HEK293 (cell line): ENCODE measurements around the gene CASP8AP2.

Experiments
- GFI1B ChIP-seq: fragments of 450-650 bp; formaldehyde crosslinking; IDR thresholded peaks from 2 replicates; pipeline ENCODE4 v1.5.1; 2016; ENCODE audit warnings: missing biosample characterization, missing genetic modification characterization
- KLF8 ChIP-seq: fragments of 450-650 bp; formaldehyde crosslinking; IDR thresholded peaks from 2 replicates; pipeline ENCODE4 v1.5.1; 2016; ENCODE audit warnings: missing biosample characterization, missing genetic modification characterization
- MYNN ChIP-seq: fragments of 450-650 bp; formaldehyde crosslinking; IDR thresholded peaks from 2 replicates; pipeline ENCODE4 v1.5.1; 2016; ENCODE audit warnings: missing biosample characterization, missing genetic modification characterization, borderline replicate concordance
- OSR2 ChIP-seq: fragments of 450-650 bp; formaldehyde crosslinking; IDR thresholded peaks from 2 replicates; pipeline ENCODE4 v1.5.1; 2016; ENCODE audit warnings: missing biosample characterization, missing genetic modification characterization
- OVOL3 ChIP-seq: fragments of 450-650 bp; formaldehyde crosslinking; IDR thresholded peaks from 2 replicates; pipeline ENCODE4 v1.5.1; 2016; ENCODE audit warnings: missing biosample characterization, missing genetic modification characterization
- PRDM1 ChIP-seq: fragments of 450-650 bp; formaldehyde crosslinking; IDR thresholded peaks from 2 replicates; pipeline ENCODE4; 2016; ENCODE audit warnings: missing biosample characterization, missing genetic modification characterization
- SETDB1 ChIP-seq: IDR thresholded peaks from one replicate; pipeline ENCODE4 v1.6.1; 2017; ENCODE audit warnings: mild to moderate bottlenecking, low read length, moderate library complexity, mixed read lengths; ENCODE audit not compliant: insufficient read length
- WT1 ChIP-seq: fragments of 450-650 bp; formaldehyde crosslinking; IDR thresholded peaks from 2 replicates; pipeline ENCODE4 v1.5.1; 2016; ENCODE audit warnings: missing biosample characterization, missing genetic modification characterization
- ZBTB17 ChIP-seq: fragments of 450-650 bp; formaldehyde crosslinking; IDR thresholded peaks from 2 replicates; pipeline ENCODE4 v1.5.1; 2016; ENCODE audit warnings: missing biosample characterization, missing genetic modification characterization
- ZBTB26 ChIP-seq: fragments of 450-650 bp; formaldehyde crosslinking; optimal IDR thresholded peaks from 2 replicates; pipeline ENCODE3; 2016; ENCODE audit warnings: missing biosample characterization, mild to moderate bottlenecking, missing genetic modification characterization
- ZBTB48 ChIP-seq: fragments of 450-650 bp; formaldehyde crosslinking; IDR thresholded peaks from 2 replicates; pipeline ENCODE4 v1.5.1; 2016; ENCODE audit warnings: missing biosample characterization, missing genetic modification characterization
- ZBTB7A ChIP-seq: fragments of 450-650 bp; formaldehyde crosslinking; IDR thresholded peaks from 2 replicates; pipeline ENCODE4 v1.5.1; 2016; ENCODE audit warnings: low read depth, missing biosample characterization, missing genetic modification characterization
- ZEB2 ChIP-seq: fragments of 450-650 bp; formaldehyde crosslinking; IDR thresholded peaks from 2 replicates; pipeline ENCODE4 v1.5.1; 2016; ENCODE audit warnings: missing biosample characterization, missing genetic modification characterization
- ZNF140 ChIP-seq: fragments of 450-650 bp; formaldehyde crosslinking; IDR thresholded peaks from 2 replicates; pipeline ENCODE4 v1.5.1; 2016; ENCODE audit warnings: missing biosample characterization, missing genetic modification characterization
- ZNF214 ChIP-seq: fragments of 450-650 bp; formaldehyde crosslinking; IDR thresholded peaks from 2 replicates; pipeline ENCODE4 v1.5.1; 2017; ENCODE audit warnings: missing biosample characterization, mild to moderate bottlenecking, missing genetic modification characterization, borderline replicate concordance
- ZNF37A ChIP-seq: fragments of 450-650 bp; IDR thresholded peaks from 2 replicates; pipeline ENCODE4 v1.5.1; 2018; ENCODE audit warnings: missing biosample characterization, missing genetic modification characterization
- ZNF391 ChIP-seq: fragments of 450-650 bp; formaldehyde crosslinking; IDR thresholded peaks from 2 replicates; pipeline ENCODE4 v1.5.1; 2016; ENCODE audit warnings: low read depth, missing biosample characterization, missing genetic modification characterization, borderline replicate concordance
- ZNF423 ChIP-seq: fragments of 450-650 bp; formaldehyde crosslinking; IDR thresholded peaks from 2 replicates; pipeline ENCODE4 v1.5.1; 2016; ENCODE audit warnings: missing biosample characterization, missing genetic modification characterization
- ZNF585B ChIP-seq: fragments of 450-650 bp; formaldehyde crosslinking; IDR thresholded peaks from 2 replicates; pipeline ENCODE4 v1.5.1; 2016; ENCODE audit warnings: missing biosample characterization, missing genetic modification characterization
- ZNF600 ChIP-seq: fragments of 450-650 bp; formaldehyde crosslinking; IDR thresholded peaks from 2 replicates; pipeline ENCODE4 v1.5.1; 2016; ENCODE audit warnings: missing biosample characterization, missing genetic modification characterization
- ZNF623 ChIP-seq: fragments of 450-650 bp; formaldehyde crosslinking; IDR thresholded peaks from 2 replicates; pipeline ENCODE4 v1.5.1; 2016; ENCODE audit warnings: missing biosample characterization, missing genetic modification characterization
- ZNF76 ChIP-seq: fragments of 450-650 bp; formaldehyde crosslinking; IDR thresholded peaks from 2 replicates; pipeline ENCODE4; 2016; ENCODE audit warnings: low read depth, missing biosample characterization, missing genetic modification characterization, borderline replicate concordance
- TF ChIP-seq, protein P1 (sequence below): fragments of 450-650 bp; formaldehyde crosslinking; IDR thresholded peaks from 2 replicates; pipeline ENCODE4 v1.5.1; 2017; ENCODE audit warnings: missing biosample characterization, missing genetic modification characterization
- TF ChIP-seq, protein P2 (sequence below): fragments of 450-650 bp; IDR thresholded peaks from 2 replicates; pipeline ENCODE4 v1.5.1; 2018; ENCODE audit warnings: missing biosample characterization, mild to moderate bottlenecking, missing genetic modification characterization
- TF ChIP-seq, protein P3 (sequence below): fragments of 450-650 bp; formaldehyde crosslinking; IDR thresholded peaks from 2 replicates; pipeline ENCODE4 v1.5.1; 2016; ENCODE audit warnings: missing biosample characterization, missing genetic modification characterization
- TF ChIP-seq, protein P4 (sequence below): fragments of 450-650 bp; formaldehyde crosslinking; IDR thresholded peaks from 2 replicates; pipeline ENCODE4 v1.5.1; 2016; ENCODE audit warnings: missing biosample characterization, missing genetic modification characterization
- TF ChIP-seq, protein P5 (sequence below): fragments of 450-650 bp; formaldehyde crosslinking; IDR thresholded peaks from 2 replicates; pipeline ENCODE4 v1.5.1; 2017; ENCODE audit warnings: missing biosample characterization, missing genetic modification characterization

CASP8AP2 gene

DNA sequence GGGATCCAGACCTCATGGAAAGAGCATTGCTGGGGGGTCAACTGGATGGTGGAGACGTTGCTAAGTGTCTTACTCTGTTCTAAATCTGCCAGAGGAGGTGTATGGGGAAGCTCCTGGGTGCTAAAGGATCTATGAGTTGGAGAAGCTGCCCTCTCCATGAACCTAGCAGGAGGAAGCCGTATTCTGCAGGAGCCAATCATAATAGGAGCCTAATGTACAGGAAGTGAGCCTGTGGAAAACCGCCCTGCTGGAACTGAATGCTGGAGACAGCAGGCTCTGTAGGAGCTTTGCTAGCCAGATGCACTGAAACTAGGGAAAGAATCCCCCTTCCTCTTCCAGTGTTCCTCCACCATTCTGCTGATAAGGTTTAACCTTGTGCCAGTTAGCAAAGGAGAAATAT is 10.9 kb downstream of the CASP8AP2 start (continued):
- TF ChIP-seq, protein P1, sequence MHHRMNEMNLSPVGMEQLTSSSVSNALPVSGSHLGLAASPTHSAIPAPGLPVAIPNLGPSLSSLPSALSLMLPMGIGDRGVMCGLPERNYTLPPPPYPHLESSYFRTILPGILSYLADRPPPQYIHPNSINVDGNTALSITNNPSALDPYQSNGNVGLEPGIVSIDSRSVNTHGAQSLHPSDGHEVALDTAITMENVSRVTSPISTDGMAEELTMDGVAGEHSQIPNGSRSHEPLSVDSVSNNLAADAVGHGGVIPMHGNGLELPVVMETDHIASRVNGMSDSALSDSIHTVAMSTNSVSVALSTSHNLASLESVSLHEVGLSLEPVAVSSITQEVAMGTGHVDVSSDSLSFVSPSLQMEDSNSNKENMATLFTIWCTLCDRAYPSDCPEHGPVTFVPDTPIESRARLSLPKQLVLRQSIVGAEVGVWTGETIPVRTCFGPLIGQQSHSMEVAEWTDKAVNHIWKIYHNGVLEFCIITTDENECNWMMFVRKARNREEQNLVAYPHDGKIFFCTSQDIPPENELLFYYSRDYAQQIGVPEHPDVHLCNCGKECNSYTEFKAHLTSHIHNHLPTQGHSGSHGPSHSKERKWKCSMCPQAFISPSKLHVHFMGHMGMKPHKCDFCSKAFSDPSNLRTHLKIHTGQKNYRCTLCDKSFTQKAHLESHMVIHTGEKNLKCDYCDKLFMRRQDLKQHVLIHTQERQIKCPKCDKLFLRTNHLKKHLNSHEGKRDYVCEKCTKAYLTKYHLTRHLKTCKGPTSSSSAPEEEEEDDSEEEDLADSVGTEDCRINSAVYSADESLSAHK (tag by site-specific recombination), result no peak
- TF ChIP-seq PRDM1 (no peak), ZNF140 (no peak), SETDB1 (no peak), MYNN (tag by site-specific recombination) (no peak), ZEB2 (tag by site-specific recombination) (no peak), ZBTB26 (tag by site-specific recombination) (no peak), OVOL3 (tag by site-specific recombination) (no peak), ZNF623 (tag by site-specific recombination) (no peak), ZNF214 (tag by site-specific recombination) (no peak), ZNF423 (no peak), ZNF37A (no peak), GFI1B (tag by site-specific recombination) (no peak), ZNF391 (tag by site-specific recombination) (no peak), ZNF585B (tag by site-specific recombination) (no peak), KLF8 (tag by site-specific recombination) (no peak), ZBTB7A (no peak), ZNF76 (tag by site-specific recombination) (no peak), ZBTB17 (peak; percentile 71), OSR2 (tag by site-specific recombination) (no peak), ZNF600 (tag by site-specific recombination) (peak; percentile 61; the same call in 1 of the 2 replicates), WT1 (tag by site-specific recombination) (no peak), ZBTB48 (no peak)
- TF ChIP-seq, protein P2, sequence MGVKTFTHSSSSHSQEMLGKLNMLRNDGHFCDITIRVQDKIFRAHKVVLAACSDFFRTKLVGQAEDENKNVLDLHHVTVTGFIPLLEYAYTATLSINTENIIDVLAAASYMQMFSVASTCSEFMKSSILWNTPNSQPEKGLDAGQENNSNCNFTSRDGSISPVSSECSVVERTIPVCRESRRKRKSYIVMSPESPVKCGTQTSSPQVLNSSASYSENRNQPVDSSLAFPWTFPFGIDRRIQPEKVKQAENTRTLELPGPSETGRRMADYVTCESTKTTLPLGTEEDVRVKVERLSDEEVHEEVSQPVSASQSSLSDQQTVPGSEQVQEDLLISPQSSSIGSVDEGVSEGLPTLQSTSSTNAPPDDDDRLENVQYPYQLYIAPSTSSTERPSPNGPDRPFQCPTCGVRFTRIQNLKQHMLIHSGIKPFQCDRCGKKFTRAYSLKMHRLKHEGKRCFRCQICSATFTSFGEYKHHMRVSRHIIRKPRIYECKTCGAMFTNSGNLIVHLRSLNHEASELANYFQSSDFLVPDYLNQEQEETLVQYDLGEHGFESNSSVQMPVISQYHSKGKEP (tag by site-specific recombination), result no peak
- TF ChIP-seq, protein P3, sequence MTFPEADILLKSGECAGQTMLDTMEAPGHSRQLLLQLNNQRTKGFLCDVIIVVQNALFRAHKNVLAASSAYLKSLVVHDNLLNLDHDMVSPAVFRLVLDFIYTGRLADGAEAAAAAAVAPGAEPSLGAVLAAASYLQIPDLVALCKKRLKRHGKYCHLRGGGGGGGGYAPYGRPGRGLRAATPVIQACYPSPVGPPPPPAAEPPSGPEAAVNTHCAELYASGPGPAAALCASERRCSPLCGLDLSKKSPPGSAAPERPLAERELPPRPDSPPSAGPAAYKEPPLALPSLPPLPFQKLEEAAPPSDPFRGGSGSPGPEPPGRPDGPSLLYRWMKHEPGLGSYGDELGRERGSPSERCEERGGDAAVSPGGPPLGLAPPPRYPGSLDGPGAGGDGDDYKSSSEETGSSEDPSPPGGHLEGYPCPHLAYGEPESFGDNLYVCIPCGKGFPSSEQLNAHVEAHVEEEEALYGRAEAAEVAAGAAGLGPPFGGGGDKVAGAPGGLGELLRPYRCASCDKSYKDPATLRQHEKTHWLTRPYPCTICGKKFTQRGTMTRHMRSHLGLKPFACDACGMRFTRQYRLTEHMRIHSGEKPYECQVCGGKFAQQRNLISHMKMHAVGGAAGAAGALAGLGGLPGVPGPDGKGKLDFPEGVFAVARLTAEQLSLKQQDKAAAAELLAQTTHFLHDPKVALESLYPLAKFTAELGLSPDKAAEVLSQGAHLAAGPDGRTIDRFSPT, result no peak
- TF ChIP-seq, protein P4, sequence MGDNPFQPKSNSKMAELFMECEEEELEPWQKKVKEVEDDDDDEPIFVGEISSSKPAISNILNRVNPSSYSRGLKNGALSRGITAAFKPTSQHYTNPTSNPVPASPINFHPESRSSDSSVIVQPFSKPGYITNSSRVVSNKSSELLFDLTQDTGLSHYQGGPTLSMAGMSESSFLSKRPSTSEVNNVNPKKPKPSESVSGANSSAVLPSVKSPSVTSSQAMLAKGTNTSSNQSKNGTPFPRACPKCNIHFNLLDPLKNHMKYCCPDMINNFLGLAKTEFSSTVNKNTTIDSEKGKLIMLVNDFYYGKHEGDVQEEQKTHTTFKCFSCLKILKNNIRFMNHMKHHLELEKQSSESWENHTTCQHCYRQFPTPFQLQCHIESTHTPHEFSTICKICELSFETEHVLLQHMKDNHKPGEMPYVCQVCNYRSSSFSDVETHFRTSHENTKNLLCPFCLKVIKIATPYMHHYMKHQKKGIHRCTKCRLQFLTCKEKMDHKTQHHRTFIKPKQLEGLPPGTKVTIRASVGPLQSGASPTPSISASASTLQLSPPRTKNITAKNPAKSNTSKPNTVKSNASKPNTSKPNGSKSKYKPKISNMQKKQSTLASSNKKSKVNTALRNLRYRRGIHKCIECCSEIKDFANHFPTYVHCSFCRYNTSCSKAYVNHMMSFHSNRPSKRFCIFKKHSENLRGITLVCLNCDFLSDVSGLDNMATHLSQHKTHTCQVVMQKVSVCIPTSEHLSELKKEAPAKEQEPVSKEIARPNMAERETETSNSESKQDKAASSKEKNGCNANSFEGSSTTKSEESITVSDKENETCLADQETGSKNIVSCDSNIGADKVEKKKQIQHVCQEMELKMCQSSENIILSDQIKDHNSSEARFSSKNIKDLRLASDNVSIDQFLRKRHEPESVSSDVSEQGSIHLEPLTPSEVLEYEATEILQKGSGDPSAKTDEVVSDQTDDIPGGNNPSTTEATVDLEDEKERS (tag by site-specific recombination), result no peak
- TF ChIP-seq, protein P5, sequence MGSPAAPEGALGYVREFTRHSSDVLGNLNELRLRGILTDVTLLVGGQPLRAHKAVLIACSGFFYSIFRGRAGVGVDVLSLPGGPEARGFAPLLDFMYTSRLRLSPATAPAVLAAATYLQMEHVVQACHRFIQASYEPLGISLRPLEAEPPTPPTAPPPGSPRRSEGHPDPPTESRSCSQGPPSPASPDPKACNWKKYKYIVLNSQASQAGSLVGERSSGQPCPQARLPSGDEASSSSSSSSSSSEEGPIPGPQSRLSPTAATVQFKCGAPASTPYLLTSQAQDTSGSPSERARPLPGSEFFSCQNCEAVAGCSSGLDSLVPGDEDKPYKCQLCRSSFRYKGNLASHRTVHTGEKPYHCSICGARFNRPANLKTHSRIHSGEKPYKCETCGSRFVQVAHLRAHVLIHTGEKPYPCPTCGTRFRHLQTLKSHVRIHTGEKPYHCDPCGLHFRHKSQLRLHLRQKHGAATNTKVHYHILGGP (tag by site-specific recombination), result no peak
